Lower lobe of right lung (tissue), 2 donors: ENCODE measurements around the gene EVC2. TPM values are rescaled to one million over a fixed set of nuclear protein-coding genes. Genes with fewer than 3 reads are reported as not detected.
A peak's percentile ranks its signal among the peaks of the same experiment; 100 is the strongest.

Experiments
- ATAC-seq, 2 donors: fragments of 200-7000 bp; cut with Tn5 transposase; one replicate each; pipeline ENCODE4 v1.9.1; 2020 to 2022; ENCODE audit warnings: mild to moderate bottlenecking in 2 of 2, moderate library complexity in 2 of 2
- DNase-seq: peaks from one replicate; pipeline ENCODE4 v3.0.0-alpha.2; 2020
- H3K27ac ChIP-seq: fragments of 200-600 bp; one replicate; pipeline ENCODE4 v1.8.0; 2022
- H3K27me3 ChIP-seq: fragments of 200-600 bp; one replicate; pipeline ENCODE4 v1.8.0; 2022; ENCODE audit warnings: low read depth
- H3K36me3 ChIP-seq: fragments of 200-600 bp; one replicate; pipeline ENCODE4 v1.8.0; 2022; ENCODE audit warnings: mild to moderate bottlenecking
- H3K4me1 ChIP-seq: fragments of 200-600 bp; one replicate; pipeline ENCODE4 v1.8.0; 2022
- H3K4me3 ChIP-seq: fragments of 200-600 bp; one replicate; pipeline ENCODE4 v1.8.0; 2022; ENCODE audit warnings: mild to moderate bottlenecking
- H3K9me3 ChIP-seq: fragments of 200-600 bp; one replicate; pipeline ENCODE4 v1.8.0; 2022
- intact Hi-C: fragments of 100-400 bp; cut with DNase I; formaldehyde crosslinking; loops from one replicate; pipeline ENCODE4 v1.11.0; 2022
- long read RNA-seq: library from polyadenylated mRNA; unstranded; transcript quantifications from one replicate; pipeline ENCODE4 v2.0.0, GENCODE V29; 2021
- total RNA-seq: library from RNA; stranded (reverse); fragmentation: NEBNext Ultra II Directional; extraction: Animal tissue kit (Norgen Biotek cat#: 25700); gene quantifications from one replicate; pipeline ENCODE4 v1.2.1, GENCODE V29; 2021
- TF ChIP-seq, protein P1 (sequence below): fragments of 200-600 bp; IDR thresholded peaks from one replicate; pipeline ENCODE4 v1.8.0; 2022; ENCODE audit warnings: antibody characterized with exemption, mild to moderate bottlenecking
- donor health status: DM: no; HTN: yes; CAD: no; lungs with severe emphysema.

Gene EVC2, protein sequence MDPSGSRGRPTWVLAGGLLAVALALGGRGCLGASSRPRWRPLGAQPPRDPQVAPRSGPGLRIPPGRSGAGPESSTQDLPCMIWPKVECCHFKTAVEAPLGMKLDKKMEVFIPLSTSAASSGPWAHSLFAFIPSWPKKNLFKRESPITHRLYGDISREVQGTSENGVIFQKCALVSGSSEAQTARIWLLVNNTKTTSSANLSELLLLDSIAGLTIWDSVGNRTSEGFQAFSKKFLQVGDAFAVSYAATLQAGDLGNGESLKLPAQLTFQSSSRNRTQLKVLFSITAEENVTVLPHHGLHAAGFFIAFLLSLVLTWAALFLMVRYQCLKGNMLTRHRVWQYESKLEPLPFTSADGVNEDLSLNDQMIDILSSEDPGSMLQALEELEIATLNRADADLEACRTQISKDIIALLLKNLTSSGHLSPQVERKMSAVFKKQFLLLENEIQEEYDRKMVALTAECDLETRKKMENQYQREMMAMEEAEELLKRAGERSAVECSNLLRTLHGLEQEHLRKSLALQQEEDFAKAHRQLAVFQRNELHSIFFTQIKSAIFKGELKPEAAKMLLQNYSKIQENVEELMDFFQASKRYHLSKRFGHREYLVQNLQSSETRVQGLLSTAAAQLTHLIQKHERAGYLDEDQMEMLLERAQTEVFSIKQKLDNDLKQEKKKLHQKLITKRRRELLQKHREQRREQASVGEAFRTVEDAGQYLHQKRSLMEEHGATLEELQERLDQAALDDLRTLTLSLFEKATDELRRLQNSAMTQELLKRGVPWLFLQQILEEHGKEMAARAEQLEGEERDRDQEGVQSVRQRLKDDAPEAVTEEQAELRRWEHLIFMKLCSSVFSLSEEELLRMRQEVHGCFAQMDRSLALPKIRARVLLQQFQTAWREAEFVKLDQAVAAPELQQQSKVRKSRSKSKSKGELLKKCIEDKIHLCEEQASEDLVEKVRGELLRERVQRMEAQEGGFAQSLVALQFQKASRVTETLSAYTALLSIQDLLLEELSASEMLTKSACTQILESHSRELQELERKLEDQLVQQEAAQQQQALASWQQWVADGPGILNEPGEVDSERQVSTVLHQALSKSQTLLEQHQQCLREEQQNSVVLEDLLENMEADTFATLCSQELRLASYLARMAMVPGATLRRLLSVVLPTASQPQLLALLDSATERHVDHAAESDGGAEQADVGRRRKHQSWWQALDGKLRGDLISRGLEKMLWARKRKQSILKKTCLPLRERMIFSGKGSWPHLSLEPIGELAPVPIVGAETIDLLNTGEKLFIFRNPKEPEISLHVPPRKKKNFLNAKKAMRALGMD
- 4.9 TPM for total RNA-seq
- long read RNA-seq, full-length matches to known transcripts = 7 of 14 reads
- long read RNA-seq, partial matches to known transcripts = 3 of 14 reads
- long read RNA-seq, other reads (novel, unspliced or antisense) = 4 of 14 reads

DNA sequence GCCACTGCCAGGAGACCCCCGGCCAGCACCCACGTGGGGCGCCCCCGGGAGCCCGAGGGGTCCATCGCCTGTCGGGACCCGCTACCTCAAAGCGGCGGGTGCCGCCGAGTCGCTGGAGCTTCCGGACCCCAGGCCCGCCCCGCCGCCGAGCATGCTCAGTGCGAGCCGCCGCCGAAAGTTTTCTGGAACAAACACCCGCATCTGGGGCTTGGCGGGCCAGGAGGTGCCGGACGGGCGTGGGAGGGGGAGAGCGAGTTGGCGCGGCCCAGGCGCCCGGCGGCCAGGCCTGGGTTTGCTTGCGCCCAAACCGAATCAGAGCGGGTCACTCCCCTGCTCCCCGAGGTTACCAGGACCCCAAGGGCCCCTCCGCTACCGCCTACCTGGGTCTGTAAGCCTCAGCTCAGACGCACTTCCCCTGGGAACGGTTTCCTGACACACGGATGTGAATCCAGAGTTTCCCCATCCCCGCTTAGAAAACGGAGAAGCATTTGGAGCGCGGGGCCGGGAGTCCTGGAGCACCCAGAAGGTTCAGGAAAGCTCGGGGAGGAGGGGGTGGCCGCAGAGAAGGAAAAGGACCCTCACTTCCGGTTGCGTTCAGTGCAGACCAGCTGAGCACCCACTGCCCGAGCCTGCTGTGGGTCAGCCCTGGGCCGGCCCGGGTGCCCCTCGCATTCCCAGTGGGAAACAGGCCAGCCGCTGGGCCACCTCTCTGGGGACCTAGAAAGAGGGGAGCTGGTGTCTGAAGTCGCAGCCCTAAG lies at the start of gene EVC2:
EVC2 (minus strand) TSS at position 111 of the 758 bp plus-strand sequence; CDS start at position 65, 46 bp downstream.
- DNase-seq (peak; percentile 76), ATAC-seq (peak; percentile 77 to 84)
- Histone ChIP-seq H3K4me1 (peaks cover 36% of the 10 kb centered on the region), H3K27me3 (peaks cover 21% of the 10 kb centered on the region), H3K27ac (peak within 1 kb of the TSS; percentile 78), H3K9me3 (no peaks in the 10 kb centered on the region), H3K36me3 (no peaks in the 10 kb centered on the region), H3K4me3 (peak within 1 kb of the TSS; percentile 77)
- intact Hi-C loops = no loop called here
- TF ChIP-seq, protein P1, sequence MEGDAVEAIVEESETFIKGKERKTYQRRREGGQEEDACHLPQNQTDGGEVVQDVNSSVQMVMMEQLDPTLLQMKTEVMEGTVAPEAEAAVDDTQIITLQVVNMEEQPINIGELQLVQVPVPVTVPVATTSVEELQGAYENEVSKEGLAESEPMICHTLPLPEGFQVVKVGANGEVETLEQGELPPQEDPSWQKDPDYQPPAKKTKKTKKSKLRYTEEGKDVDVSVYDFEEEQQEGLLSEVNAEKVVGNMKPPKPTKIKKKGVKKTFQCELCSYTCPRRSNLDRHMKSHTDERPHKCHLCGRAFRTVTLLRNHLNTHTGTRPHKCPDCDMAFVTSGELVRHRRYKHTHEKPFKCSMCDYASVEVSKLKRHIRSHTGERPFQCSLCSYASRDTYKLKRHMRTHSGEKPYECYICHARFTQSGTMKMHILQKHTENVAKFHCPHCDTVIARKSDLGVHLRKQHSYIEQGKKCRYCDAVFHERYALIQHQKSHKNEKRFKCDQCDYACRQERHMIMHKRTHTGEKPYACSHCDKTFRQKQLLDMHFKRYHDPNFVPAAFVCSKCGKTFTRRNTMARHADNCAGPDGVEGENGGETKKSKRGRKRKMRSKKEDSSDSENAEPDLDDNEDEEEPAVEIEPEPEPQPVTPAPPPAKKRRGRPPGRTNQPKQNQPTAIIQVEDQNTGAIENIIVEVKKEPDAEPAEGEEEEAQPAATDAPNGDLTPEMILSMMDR = no peak

DNA sequence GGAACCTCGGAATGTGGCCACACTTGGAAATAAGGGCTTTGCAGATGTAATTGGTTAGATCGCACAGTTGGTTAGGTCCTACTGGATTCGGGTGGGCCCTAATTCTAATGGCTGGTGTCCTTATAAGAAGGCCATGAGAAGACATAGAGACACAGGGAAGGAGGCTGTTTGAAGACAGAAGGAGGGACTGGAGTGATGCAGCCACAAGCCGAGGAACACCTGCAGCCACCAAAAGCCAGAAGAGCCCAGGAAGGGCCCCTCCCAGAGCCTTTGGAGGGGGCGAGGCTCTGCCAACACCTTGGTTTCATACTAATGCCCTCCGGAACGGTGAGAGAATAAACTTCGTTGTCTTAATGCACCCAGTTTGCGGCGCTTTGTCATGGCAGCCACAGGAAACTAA lies 49.6 kb upstream of the EVC2 start:
- ATAC-seq = no peak
- intact Hi-C loops = no loop called here
- no peak for DNase-seq
- H3K27me3 ChIP-seq = no peaks in the 10 kb centered on the region
- TF ChIP-seq, protein P1 = no peak
- H3K27ac ChIP-seq = no peak overlapping the region
- H3K4me3 ChIP-seq = no peak overlapping the region
- no peaks in the 10 kb centered on the region for H3K9me3 ChIP-seq
- H3K36me3 ChIP-seq = peaks cover 40% of the 10 kb centered on the region
- no peaks in the 10 kb centered on the region for H3K4me1 ChIP-seq

DNA sequence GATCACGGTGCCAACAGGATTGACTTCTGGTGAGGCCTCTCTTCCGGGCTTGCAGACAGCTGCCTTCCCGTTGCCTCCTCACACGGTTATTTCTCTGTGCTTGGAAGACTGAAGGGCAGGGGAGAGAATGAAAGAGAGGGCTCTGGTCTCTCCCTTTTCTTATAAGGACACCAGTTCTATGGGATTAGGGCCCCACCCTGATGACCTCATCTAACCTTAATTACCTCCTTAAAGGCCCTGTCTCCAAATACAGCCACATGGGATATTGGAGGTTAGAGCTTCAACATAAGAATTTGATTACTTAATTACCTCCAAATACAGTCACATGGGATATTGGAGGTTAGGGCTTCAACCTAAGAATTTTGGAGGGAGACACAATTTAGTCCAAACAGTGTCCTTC lies 49.2 kb upstream of the EVC2 start:
- TF ChIP-seq, protein P1 = no peak
- intact Hi-C loops = no loop called here
- ATAC-seq = no peak
- Histone ChIP-seq H3K4me3 (no peak overlapping the region), H3K9me3 (no peaks in the 10 kb centered on the region), H3K27me3 (no peaks in the 10 kb centered on the region), H3K36me3 (peaks cover 44% of the 10 kb centered on the region), H3K27ac (no peak overlapping the region), H3K4me1 (no peaks in the 10 kb centered on the region)
- no peak for DNase-seq

DNA sequence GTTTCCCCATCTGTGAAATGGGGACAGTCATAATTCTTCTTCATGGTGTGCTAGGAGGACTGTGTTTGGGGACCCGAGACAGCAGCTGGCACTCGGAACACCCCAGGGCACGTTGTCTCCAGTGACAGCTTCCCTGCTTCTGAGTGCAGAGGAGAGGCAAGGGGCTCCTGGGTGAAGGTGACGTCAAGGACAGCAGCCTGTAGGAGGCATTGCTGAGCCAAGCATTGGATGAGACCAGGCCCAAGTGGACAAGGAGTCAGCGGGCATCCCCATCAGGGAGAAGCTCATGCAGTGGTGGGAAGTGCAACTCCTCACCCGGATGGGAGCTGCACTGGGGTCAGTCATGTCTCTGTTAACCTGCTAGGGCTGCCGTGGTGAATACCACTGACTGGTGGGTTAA lies 48.7 kb upstream of the EVC2 start:
- Histone ChIP-seq H3K36me3 (peaks cover 48% of the 10 kb centered on the region), H3K27me3 (no peaks in the 10 kb centered on the region), H3K4me1 (no peaks in the 10 kb centered on the region), H3K9me3 (no peaks in the 10 kb centered on the region), H3K4me3 (no peak overlapping the region), H3K27ac (no peak overlapping the region)
- intact Hi-C loops = no loop called here
- ATAC-seq = no peak
- no peak for DNase-seq
- TF ChIP-seq, protein P1 = no peak
